ENCODE data around the gene PTPN1. TPM values are rescaled to one million over a fixed set of nuclear protein-coding genes. Genes with fewer than 3 reads are reported as not detected.

Gene PTPN1
- total and polyA plus RNA-seq, 2 of the 13 experiments (the other 11 are each of a cell fraction or from before 2014, with no cell fraction given), result 17.7 to 37.2 TPM

DNA sequence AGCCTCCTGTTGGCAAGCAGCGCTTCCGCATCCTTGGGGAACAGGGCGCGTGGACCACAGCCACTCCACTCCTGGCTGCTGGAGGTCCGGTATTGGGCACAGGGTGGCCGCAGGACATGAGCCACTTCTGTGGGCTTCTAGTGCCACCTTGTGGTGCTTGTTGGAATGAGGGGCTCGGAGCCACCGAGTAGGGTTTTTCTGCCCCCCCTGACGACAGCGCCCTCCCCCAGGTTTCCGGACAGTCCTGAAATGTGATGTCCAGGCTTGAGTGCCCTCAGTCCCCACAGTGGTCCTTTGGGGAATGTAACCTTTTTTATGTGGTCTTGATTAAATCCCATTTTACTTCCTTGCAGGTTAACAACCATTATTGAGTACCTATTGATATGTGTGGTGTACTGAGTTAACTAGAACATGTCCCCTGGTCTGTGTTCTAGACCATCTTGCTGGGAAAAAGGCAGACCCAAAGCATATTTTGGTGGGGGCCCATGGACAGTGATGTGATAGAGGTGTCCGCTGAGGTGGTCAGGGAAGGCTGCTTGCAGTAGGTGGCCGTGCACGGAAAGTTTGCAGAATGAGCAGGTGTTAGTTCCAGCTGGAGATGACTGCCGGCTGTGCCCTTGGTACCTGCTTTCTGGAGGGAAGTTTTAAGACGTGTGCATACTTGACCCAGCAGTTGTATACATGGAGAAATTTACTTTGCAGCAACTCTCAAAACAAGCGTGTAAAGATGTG lies 70.0 kb downstream of the PTPN1 start (continued):
- TF ChIP-seq, protein P1, sequence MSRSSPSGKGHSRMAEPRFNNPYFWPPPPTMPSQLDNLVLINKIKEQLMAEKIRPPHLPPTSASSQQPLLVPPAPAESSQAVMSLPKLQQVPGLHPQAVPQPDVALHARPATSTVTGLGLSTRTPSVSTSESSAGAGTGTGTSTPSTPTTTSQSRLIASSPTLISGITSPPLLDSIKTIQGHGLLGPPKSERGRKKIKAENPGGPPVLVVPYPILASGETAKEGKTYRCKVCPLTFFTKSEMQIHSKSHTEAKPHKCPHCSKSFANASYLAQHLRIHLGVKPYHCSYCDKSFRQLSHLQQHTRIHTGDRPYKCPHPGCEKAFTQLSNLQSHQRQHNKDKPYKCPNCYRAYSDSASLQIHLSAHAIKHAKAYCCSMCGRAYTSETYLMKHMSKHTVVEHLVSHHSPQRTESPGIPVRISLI (CRISPR knock-in tag; IDR thresholded peaks at IDR 0.05; ENCODE audit: borderline replicate concordance), result no peak
- TF ChIP-seq ZNF777 (CRISPR knock-in tag; IDR thresholded peaks at IDR 0.05), result no peak
- TF ChIP-seq HNF4A (CRISPR knock-in tag; IDR thresholded peaks at IDR 0.05), result no peak
- TF ChIP-seq SP2 (CRISPR knock-in tag; IDR thresholded peaks at IDR 0.05), result no peak
- TF ChIP-seq RFXANK (CRISPR knock-in tag; IDR thresholded peaks at IDR 0.05), result no peak
- TF ChIP-seq, protein P2, sequence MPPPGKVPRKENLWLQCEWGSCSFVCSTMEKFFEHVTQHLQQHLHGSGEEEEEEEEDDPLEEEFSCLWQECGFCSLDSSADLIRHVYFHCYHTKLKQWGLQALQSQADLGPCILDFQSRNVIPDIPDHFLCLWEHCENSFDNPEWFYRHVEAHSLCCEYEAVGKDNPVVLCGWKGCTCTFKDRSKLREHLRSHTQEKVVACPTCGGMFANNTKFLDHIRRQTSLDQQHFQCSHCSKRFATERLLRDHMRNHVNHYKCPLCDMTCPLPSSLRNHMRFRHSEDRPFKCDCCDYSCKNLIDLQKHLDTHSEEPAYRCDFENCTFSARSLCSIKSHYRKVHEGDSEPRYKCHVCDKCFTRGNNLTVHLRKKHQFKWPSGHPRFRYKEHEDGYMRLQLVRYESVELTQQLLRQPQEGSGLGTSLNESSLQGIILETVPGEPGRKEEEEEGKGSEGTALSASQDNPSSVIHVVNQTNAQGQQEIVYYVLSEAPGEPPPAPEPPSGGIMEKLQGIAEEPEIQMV (CRISPR knock-in tag; IDR thresholded peaks at IDR 0.05; ENCODE audit: low read depth), result no peak
- TF ChIP-seq SPEN (CRISPR knock-in tag; IDR thresholded peaks at IDR 0.05; ENCODE audit: low read depth), result no peak
- no peak for TF ChIP-seq ZNF382 (CRISPR knock-in tag; IDR thresholded peaks at IDR 0.05; ENCODE audit: borderline replicate concordance)
- TF ChIP-seq ZNF296 (CRISPR knock-in tag; conservative IDR thresholded peaks at IDR 0.05), result no peak
- TF ChIP-seq KLF13 (CRISPR knock-in tag; IDR thresholded peaks at IDR 0.05), result no peak
- TF ChIP-seq, protein P3, sequence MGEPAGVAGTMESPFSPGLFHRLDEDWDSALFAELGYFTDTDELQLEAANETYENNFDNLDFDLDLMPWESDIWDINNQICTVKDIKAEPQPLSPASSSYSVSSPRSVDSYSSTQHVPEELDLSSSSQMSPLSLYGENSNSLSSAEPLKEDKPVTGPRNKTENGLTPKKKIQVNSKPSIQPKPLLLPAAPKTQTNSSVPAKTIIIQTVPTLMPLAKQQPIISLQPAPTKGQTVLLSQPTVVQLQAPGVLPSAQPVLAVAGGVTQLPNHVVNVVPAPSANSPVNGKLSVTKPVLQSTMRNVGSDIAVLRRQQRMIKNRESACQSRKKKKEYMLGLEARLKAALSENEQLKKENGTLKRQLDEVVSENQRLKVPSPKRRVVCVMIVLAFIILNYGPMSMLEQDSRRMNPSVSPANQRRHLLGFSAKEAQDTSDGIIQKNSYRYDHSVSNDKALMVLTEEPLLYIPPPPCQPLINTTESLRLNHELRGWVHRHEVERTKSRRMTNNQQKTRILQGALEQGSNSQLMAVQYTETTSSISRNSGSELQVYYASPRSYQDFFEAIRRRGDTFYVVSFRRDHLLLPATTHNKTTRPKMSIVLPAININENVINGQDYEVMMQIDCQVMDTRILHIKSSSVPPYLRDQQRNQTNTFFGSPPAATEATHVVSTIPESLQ (CRISPR knock-in tag; conservative IDR thresholded peaks at IDR 0.05), result no peak
- TF ChIP-seq RFX3 (CRISPR knock-in tag; IDR thresholded peaks at IDR 0.05), result no peak
- TF ChIP-seq ZFP82 (CRISPR knock-in tag; IDR thresholded peaks at IDR 0.05; ENCODE audit: borderline replicate concordance), result no peak
- peak; percentile 5 for TF ChIP-seq ZFP36 (IDR thresholded peaks at IDR 0.05; ENCODE audit: borderline replicate concordance, low read depth, low read length, partially characterized antibody)
- TF ChIP-seq, protein P4, sequence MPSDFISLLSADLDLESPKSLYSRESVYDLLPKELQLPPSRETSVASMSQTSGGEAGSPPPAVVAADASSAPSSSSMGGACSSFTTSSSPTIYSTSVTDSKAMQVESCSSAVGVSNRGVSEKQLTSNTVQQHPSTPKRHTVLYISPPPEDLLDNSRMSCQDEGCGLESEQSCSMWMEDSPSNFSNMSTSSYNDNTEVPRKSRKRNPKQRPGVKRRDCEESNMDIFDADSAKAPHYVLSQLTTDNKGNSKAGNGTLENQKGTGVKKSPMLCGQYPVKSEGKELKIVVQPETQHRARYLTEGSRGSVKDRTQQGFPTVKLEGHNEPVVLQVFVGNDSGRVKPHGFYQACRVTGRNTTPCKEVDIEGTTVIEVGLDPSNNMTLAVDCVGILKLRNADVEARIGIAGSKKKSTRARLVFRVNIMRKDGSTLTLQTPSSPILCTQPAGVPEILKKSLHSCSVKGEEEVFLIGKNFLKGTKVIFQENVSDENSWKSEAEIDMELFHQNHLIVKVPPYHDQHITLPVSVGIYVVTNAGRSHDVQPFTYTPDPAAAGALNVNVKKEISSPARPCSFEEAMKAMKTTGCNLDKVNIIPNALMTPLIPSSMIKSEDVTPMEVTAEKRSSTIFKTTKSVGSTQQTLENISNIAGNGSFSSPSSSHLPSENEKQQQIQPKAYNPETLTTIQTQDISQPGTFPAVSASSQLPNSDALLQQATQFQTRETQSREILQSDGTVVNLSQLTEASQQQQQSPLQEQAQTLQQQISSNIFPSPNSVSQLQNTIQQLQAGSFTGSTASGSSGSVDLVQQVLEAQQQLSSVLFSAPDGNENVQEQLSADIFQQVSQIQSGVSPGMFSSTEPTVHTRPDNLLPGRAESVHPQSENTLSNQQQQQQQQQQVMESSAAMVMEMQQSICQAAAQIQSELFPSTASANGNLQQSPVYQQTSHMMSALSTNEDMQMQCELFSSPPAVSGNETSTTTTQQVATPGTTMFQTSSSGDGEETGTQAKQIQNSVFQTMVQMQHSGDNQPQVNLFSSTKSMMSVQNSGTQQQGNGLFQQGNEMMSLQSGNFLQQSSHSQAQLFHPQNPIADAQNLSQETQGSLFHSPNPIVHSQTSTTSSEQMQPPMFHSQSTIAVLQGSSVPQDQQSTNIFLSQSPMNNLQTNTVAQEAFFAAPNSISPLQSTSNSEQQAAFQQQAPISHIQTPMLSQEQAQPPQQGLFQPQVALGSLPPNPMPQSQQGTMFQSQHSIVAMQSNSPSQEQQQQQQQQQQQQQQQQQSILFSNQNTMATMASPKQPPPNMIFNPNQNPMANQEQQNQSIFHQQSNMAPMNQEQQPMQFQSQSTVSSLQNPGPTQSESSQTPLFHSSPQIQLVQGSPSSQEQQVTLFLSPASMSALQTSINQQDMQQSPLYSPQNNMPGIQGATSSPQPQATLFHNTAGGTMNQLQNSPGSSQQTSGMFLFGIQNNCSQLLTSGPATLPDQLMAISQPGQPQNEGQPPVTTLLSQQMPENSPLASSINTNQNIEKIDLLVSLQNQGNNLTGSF (CRISPR knock-in tag; IDR thresholded peaks at IDR 0.05), result no peak
- TF ChIP-seq, protein P5, sequence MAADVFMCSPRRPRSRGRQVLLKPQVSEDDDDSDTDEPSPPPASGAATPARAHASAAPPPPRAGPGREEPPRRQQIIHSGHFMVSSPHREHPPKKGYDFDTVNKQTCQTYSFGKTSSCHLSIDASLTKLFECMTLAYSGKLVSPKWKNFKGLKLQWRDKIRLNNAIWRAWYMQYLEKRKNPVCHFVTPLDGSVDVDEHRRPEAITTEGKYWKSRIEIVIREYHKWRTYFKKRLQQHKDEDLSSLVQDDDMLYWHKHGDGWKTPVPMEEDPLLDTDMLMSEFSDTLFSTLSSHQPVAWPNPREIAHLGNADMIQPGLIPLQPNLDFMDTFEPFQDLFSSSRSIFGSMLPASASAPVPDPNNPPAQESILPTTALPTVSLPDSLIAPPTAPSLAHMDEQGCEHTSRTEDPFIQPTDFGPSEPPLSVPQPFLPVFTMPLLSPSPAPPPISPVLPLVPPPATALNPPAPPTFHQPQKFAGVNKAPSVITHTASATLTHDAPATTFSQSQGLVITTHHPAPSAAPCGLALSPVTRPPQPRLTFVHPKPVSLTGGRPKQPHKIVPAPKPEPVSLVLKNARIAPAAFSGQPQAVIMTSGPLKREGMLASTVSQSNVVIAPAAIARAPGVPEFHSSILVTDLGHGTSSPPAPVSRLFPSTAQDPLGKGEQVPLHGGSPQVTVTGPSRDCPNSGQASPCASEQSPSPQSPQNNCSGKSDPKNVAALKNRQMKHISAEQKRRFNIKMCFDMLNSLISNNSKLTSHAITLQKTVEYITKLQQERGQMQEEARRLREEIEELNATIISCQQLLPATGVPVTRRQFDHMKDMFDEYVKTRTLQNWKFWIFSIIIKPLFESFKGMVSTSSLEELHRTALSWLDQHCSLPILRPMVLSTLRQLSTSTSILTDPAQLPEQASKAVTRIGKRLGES (CRISPR knock-in tag; IDR thresholded peaks at IDR 0.05; ENCODE audit: borderline replicate concordance), result no peak
